OCI-LY7 (cell line): ENCODE measurements around the gene FTSJ3. TPM values are rescaled to one million over a fixed set of nuclear protein-coding genes. Genes with fewer than 3 reads are reported as not detected.
A peak's percentile ranks its signal among the peaks of the same experiment; 100 is the strongest.

Source experiments
- BruUV-seq: library from RNA; stranded (reverse); fragments of 400-500 nt; replicated peaks from 2 replicates; lab custom pipeline; 2021; lab: Mats Ljungman, UMichigan
- CTCF ChIA-PET: fragments of 300-600 bp; sonication (Branson Sonifier 250); formaldehyde crosslinking; loops from one replicate; lab custom pipeline; 2022; ENCODE audit warnings: antibody characterized with exemption; ENCODE audit not compliant: unreplicated experiment; lab: Charles Lee
- POLR2A ChIA-PET: fragments of 300-600 bp; sonication (Branson Sonifier 250); formaldehyde crosslinking; loops from one replicate; lab custom pipeline; 2022; ENCODE audit warnings: antibody characterized with exemption; lab: Charles Lee
- DNase-seq: peaks from one replicate; pipeline ENCODE4 v3.0.0-alpha.2; 2015; ENCODE audit warnings: low spot score
- H2AFZ ChIP-seq: fragments of 200-600 bp; sonication (generic), shearing (Covaris generic); 2 replicates; pipeline ENCODE4 v1.6.1; 2014; ENCODE audit warnings: mild to moderate bottlenecking, antibody characterized with exemption, low read length, moderate library complexity
- H3K27ac ChIP-seq: fragments of 200-600 bp; sonication (generic); 2 replicates; pipeline ENCODE4 v1.5.1; 2014; ENCODE audit warnings: mixed run types, low read depth, mild to moderate bottlenecking, moderate library complexity, low read length, inconsistent platforms; ENCODE audit not compliant: poor library complexity, severe bottlenecking
- H3K36me3 ChIP-seq: fragments of 200-600 bp; sonication (generic); 2 replicates; pipeline ENCODE4 v1.6.1; 2014; ENCODE audit warnings: mild to moderate bottlenecking, antibody characterized with exemption, low read length, moderate library complexity, mixed read lengths; ENCODE audit not compliant: insufficient read depth
- H3K4me1 ChIP-seq: fragments of 200-600 bp; sonication (generic); 2 replicates; pipeline ENCODE4 v1.5.1; 2014; ENCODE audit warnings: mild to moderate bottlenecking, low read length; ENCODE audit not compliant: insufficient read depth, poor library complexity, severe bottlenecking
- H3K4me2 ChIP-seq: fragments of 200-600 bp; sonication (generic); 2 replicates; pipeline ENCODE4 v1.6.1; 2014; ENCODE audit warnings: mild to moderate bottlenecking, low read length
- H3K4me3 ChIP-seq: fragments of 200-600 bp; sonication (generic); 2 replicates; pipeline ENCODE4 v1.5.1; 2014; ENCODE audit warnings: mild to moderate bottlenecking, low read depth, low read length; ENCODE audit not compliant: poor library complexity, severe bottlenecking
- H3K79me2 ChIP-seq: fragments of 200-600 bp; sonication (generic); 2 replicates; pipeline ENCODE4 v1.6.1; 2016; ENCODE audit warnings: low read depth, mild to moderate bottlenecking, low read length, moderate library complexity, mixed read lengths; ENCODE audit not compliant: insufficient read depth
- H3K9me2 ChIP-seq: fragments of 200-600 bp; sonication (generic); 2 replicates; pipeline ENCODE4 v1.6.1; 2016; ENCODE audit warnings: mild to moderate bottlenecking, low read length, mixed read lengths; ENCODE audit not compliant: insufficient read depth
- H3K9me3 ChIP-seq: fragments of 200-600 bp; sonication (generic); 2 replicates; pipeline ENCODE4 v1.6.1; 2014; ENCODE audit warnings: mild to moderate bottlenecking, mixed run types, low read length, mixed read lengths
- H4K20me1 ChIP-seq: fragments of 200-600 bp; sonication (generic); 2 replicates; pipeline ENCODE4 v1.6.1; 2014; ENCODE audit warnings: mild to moderate bottlenecking, antibody characterized with exemption, low read length, moderate library complexity, mixed read lengths; ENCODE audit not compliant: insufficient read depth
- EZH2phosphoT487 ChIP-seq: fragments of 200-600 bp; sonication (generic); IDR thresholded peaks from 2 replicates; pipeline ENCODE4 v1.6.1; 2018; ENCODE audit warnings: low read depth, borderline replicate concordance, mild to moderate bottlenecking, mixed run types, antibody characterized with exemption, low read length, moderate library complexity, mixed read lengths
- intact Hi-C: fragments of 100-400 bp; cut with micrococcal nuclease; formaldehyde crosslinking; loops from one replicate; pipeline ENCODE4 v1.10.0; 2022; ENCODE audit not compliant: unreplicated experiment
- total RNA-seq, 2 experiments: library from RNA; depleted of rRNA in 1 of 2; stranded (reverse); fragments of >200 nt in 1 of 2; shearing (Covaris generic) in 1 of 2; gene quantifications; 2 replicates each; pipeline ENCODE4 v1.2.3, GENCODE V29; 2014 to 2022
- TF ChIP-seq, protein P1 (sequence below): fragments of 200-600 bp; sonication (generic); conservative IDR thresholded peaks from 2 replicates; pipeline ENCODE4 v1.5.1; 2014; ENCODE audit warnings: mild to moderate bottlenecking, antibody characterized with exemption, low read length, moderate library complexity, mixed read lengths

The FTSJ3 gene
- total RNA-seq, 2 experiments from 2014 or later, result 32.4 to 49.0 TPM

DNA sequence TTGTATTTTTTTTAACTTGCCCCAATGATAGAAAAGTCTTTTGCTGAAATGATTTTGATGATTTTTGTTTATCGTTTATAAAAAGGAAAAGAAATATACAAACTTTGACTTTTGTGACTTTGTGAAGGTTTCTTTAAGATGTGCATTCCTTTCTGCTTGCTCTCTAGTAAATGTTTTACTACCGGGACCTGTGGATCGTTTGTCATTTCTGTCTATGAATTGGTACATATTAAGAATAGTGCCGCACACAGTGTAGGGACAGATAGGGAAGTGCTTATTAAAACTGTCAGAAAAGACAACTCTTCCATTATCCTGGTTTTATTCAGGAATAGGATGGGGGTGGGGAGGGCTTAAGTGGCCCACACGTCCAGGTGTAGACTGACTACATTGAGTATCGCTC is 8.3 kb downstream of the FTSJ3 start:
- ChIA-PET CTCF (no interaction called here), POLR2A (interaction anchor here (0.9 kb wide), 1 partner anchor 46 kb away, joined by 3 read pairs; the partner anchor contains the start of gene CCDC47)
- H3K27ac ChIP-seq, result no peak overlapping the region
- no TSS peak for BruUV-seq
- no peak overlapping the region for H3K4me3 ChIP-seq
- peaks cover 4% of the 10 kb centered on the region for H3K4me1 ChIP-seq
- H3K4me2 ChIP-seq, result no peak overlapping the region
- H3K9me2 ChIP-seq, result no peaks in the 10 kb centered on the region
- H4K20me1 ChIP-seq, result peaks cover 4% of the 10 kb centered on the region; the same call in 1 of the 2 replicates
- H3K36me3 ChIP-seq, result peaks cover 98% of the 10 kb centered on the region
- H3K9me3 ChIP-seq, result no peaks in the 10 kb centered on the region
- H2AFZ ChIP-seq, result no peak overlapping the region
- TF ChIP-seq, protein P1, sequence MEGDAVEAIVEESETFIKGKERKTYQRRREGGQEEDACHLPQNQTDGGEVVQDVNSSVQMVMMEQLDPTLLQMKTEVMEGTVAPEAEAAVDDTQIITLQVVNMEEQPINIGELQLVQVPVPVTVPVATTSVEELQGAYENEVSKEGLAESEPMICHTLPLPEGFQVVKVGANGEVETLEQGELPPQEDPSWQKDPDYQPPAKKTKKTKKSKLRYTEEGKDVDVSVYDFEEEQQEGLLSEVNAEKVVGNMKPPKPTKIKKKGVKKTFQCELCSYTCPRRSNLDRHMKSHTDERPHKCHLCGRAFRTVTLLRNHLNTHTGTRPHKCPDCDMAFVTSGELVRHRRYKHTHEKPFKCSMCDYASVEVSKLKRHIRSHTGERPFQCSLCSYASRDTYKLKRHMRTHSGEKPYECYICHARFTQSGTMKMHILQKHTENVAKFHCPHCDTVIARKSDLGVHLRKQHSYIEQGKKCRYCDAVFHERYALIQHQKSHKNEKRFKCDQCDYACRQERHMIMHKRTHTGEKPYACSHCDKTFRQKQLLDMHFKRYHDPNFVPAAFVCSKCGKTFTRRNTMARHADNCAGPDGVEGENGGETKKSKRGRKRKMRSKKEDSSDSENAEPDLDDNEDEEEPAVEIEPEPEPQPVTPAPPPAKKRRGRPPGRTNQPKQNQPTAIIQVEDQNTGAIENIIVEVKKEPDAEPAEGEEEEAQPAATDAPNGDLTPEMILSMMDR, result no peak
- no peaks in the 10 kb centered on the region for H3K79me2 ChIP-seq
- intact Hi-C loops, result no loop called here
- no peak for DNase-seq

DNA sequence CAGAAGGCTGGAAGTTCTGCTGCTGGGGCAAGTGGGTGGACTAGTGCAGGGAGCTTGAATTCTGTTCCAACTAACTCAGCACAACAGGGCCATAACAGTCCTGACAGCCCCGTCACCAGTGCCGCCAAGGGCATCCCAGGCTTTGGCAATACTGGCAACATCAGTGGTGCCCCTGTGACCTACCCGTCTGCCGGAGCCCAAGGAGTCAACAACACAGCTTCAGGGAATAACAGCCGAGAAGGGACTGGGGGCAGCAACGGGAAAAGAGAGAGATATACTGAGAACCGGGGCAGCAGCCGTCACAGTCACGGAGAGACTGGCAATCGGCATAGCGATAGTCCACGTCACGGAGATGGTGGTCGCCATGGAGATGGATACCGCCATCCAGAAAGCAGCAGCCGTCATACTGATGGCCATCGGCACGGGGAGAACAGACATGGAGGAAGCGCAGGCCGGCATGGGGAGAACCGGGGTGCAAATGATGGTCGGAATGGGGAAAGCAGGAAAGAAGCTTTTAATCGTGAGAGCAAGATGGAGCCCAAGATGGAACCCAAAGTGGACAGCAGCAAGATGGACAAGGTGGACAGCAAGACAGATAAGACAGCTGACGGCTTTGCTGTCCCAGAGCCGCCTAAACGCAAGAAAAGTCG is 9.6 kb downstream of the FTSJ3 start:
- no peak overlapping the region for H3K27ac ChIP-seq
- POLR2A ChIA-PET, result interaction anchor here (0.7 kb wide), 1 partner anchor 13 kb away, joined by 3 read pairs; no protein-coding TSS in a partner anchor
- H3K79me2 ChIP-seq, result no peaks in the 10 kb centered on the region

DNA sequence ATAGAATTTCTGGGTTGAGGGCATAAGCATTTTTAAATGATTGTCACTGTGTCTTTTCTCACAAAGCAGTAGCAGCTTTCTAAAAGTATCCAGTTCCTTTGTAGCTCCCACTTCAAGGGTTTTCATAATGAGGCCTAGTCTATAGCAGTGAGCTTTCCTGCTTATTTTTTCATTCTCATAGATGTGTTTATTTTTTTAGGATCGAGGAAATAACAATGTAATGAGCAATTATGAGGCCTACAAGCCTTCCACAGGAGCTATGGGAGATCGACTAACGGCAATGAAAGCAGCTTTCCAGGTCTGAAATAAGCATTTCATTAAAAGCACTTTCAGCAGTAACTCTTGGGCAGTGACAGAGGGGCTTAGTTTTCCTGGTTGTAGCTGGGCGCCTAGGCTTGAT is 10.8 kb downstream of the FTSJ3 start:
- Histone ChIP-seq H4K20me1 (peaks cover 5% of the 10 kb centered on the region; the same call in 1 of the 2 replicates), H3K79me2 (no peaks in the 10 kb centered on the region), H3K36me3 (peaks cover 99% of the 10 kb centered on the region), H3K27ac (no peak overlapping the region), H3K9me2 (no peaks in the 10 kb centered on the region), H2AFZ (no peak overlapping the region), H3K4me3 (no peak overlapping the region), H3K4me2 (no peak overlapping the region), H3K9me3 (no peaks in the 10 kb centered on the region), H3K4me1 (no peaks in the 10 kb centered on the region)
- BruUV-seq, result no TSS peak
- POLR2A ChIA-PET, result no interaction called here
- no peak for DNase-seq
- CTCF ChIA-PET, result no interaction called here
- intact Hi-C loops, result no loop called here
- TF ChIP-seq EZH2phosphoT487, result no peak
- TF ChIP-seq, protein P1, result no peak

More for the DNA sequence above, 9.6 kb downstream of the FTSJ3 start:
- no peak for DNase-seq
- peaks cover 4% of the 10 kb centered on the region; the same call in 1 of the 2 replicates for H4K20me1 ChIP-seq
- BruUV-seq, result TSS peak; percentile 79
- no peaks in the 10 kb centered on the region for H3K9me3 ChIP-seq
- peaks cover 4% of the 10 kb centered on the region for H3K4me1 ChIP-seq
- H3K4me2 ChIP-seq, result no peak overlapping the region
- CTCF ChIA-PET, result no interaction called here
- TF ChIP-seq, protein P1, result no peak
- TF ChIP-seq EZH2phosphoT487, result no peak
- no peaks in the 10 kb centered on the region for H3K9me2 ChIP-seq
- intact Hi-C loops, result no loop called here
- H2AFZ ChIP-seq, result no peak overlapping the region
- H3K4me3 ChIP-seq, result no peak overlapping the region
- peaks cover 99% of the 10 kb centered on the region for H3K36me3 ChIP-seq
